Lower lobe of right lung (tissue), 2 donors: ENCODE results near the gene SLAMF7. TPM values are rescaled to one million over a fixed set of nuclear protein-coding genes. Genes with fewer than 3 reads are reported as not detected.

Experiments
- ATAC-seq, 2 donors: fragments of 200-7000 bp; cut with Tn5 transposase; one replicate each; pipeline ENCODE4 v1.9.1; 2020 to 2022; ENCODE audit warnings: mild to moderate bottlenecking in 2 of 2, moderate library complexity in 2 of 2
- DNase-seq: peaks from one replicate; pipeline ENCODE4 v3.0.0-alpha.2; 2020
- H3K27ac ChIP-seq: fragments of 200-600 bp; one replicate; pipeline ENCODE4 v1.8.0; 2022
- H3K27me3 ChIP-seq: fragments of 200-600 bp; one replicate; pipeline ENCODE4 v1.8.0; 2022; ENCODE audit warnings: low read depth
- H3K36me3 ChIP-seq: fragments of 200-600 bp; one replicate; pipeline ENCODE4 v1.8.0; 2022; ENCODE audit warnings: mild to moderate bottlenecking
- H3K4me1 ChIP-seq: fragments of 200-600 bp; one replicate; pipeline ENCODE4 v1.8.0; 2022
- H3K4me3 ChIP-seq: fragments of 200-600 bp; one replicate; pipeline ENCODE4 v1.8.0; 2022; ENCODE audit warnings: mild to moderate bottlenecking
- H3K9me3 ChIP-seq: fragments of 200-600 bp; one replicate; pipeline ENCODE4 v1.8.0; 2022
- intact Hi-C: fragments of 100-400 bp; cut with DNase I; formaldehyde crosslinking; loops from one replicate; pipeline ENCODE4 v1.11.0; 2022
- total RNA-seq: library from RNA; stranded (reverse); fragmentation: NEBNext Ultra II Directional; extraction: Animal tissue kit (Norgen Biotek cat#: 25700); gene quantifications from one replicate; pipeline ENCODE4 v1.2.1, GENCODE V29; 2021
- TF ChIP-seq, protein P1 (sequence below): fragments of 200-600 bp; IDR thresholded peaks from one replicate; pipeline ENCODE4 v1.8.0; 2022; ENCODE audit warnings: antibody characterized with exemption, mild to moderate bottlenecking
- donor health status: DM: no; HTN: yes; CAD: no; lungs with severe emphysema.

SLAMF7 gene
- total RNA-seq, 1 donor from 2014 or later: 7.9 TPM

DNA sequence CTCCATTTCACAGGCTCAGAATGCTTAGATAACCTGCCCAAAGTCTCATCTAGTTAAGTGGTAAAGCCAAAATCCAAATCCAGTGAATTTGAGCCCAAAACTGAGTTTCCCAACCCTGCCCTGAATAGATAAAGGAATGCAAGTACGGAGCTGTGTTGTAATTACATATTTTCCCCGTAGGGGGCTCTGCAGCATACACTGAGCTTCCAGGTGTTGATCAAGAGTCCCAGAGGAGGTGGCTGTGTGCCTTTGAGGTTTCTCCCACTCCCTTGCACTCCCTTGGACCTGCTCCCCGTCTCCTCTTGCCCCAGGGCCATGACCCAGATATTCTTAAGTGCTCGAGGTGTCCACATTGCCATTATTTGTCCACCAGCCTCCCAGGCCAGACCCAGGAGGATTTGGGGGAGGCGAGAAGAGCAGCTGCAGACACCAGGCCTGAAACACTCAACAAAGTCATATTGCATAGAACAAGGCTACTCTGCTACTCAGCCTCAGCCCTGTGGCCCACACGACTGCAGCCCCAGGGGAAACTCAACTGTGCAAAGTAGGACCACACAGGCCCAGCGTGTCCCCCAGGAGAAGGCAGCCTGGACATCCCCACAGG is 38.5 kb downstream of the SLAMF7 start:
- DNase-seq: no peak
- ATAC-seq: peak; percentile 65 to 66

GRCh38 chr1:160778976-160779375 is 39.9 kb downstream of the SLAMF7 start:
- DNase-seq (no peak), ATAC-seq (no peak)
- Histone ChIP-seq H3K27me3 (no peaks in the 10 kb centered on the region), H3K36me3 (no peaks in the 10 kb centered on the region), H3K4me1 (peaks cover 15% of the 10 kb centered on the region), H3K9me3 (no peaks in the 10 kb centered on the region), H3K4me3 (no peak overlapping the region), H3K27ac (no peak overlapping the region)
- TF ChIP-seq, protein P1, sequence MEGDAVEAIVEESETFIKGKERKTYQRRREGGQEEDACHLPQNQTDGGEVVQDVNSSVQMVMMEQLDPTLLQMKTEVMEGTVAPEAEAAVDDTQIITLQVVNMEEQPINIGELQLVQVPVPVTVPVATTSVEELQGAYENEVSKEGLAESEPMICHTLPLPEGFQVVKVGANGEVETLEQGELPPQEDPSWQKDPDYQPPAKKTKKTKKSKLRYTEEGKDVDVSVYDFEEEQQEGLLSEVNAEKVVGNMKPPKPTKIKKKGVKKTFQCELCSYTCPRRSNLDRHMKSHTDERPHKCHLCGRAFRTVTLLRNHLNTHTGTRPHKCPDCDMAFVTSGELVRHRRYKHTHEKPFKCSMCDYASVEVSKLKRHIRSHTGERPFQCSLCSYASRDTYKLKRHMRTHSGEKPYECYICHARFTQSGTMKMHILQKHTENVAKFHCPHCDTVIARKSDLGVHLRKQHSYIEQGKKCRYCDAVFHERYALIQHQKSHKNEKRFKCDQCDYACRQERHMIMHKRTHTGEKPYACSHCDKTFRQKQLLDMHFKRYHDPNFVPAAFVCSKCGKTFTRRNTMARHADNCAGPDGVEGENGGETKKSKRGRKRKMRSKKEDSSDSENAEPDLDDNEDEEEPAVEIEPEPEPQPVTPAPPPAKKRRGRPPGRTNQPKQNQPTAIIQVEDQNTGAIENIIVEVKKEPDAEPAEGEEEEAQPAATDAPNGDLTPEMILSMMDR: no peak
- intact Hi-C loops: no loop called here

More for the DNA sequence above, 38.5 kb downstream of the SLAMF7 start:
- H3K9me3 ChIP-seq: no peaks in the 10 kb centered on the region
- no peak overlapping the region for H3K27ac ChIP-seq
- H3K4me3 ChIP-seq: no peak overlapping the region
- H3K4me1 ChIP-seq: peaks cover 13% of the 10 kb centered on the region
- H3K27me3 ChIP-seq: no peaks in the 10 kb centered on the region
- TF ChIP-seq, protein P1: peak; percentile 58
- intact Hi-C loops: no loop called here
- no peaks in the 10 kb centered on the region for H3K36me3 ChIP-seq

GRCh38 chr1:160779626-160780397 is 40.8 kb downstream of the SLAMF7 start:
- Histone ChIP-seq H3K4me3 (no peak overlapping the region), H3K27me3 (no peaks in the 10 kb centered on the region), H3K4me1 (peaks cover 15% of the 10 kb centered on the region), H3K27ac (no peak overlapping the region), H3K36me3 (no peaks in the 10 kb centered on the region), H3K9me3 (no peaks in the 10 kb centered on the region)
- TF ChIP-seq, protein P1: peak; percentile 43
- intact Hi-C loops: no loop called here
- ATAC-seq (no peak), DNase-seq (no peak)

- Histone ChIP-seq H3K36me3 (no peaks in the 10 kb centered on the region), H3K27ac (no peak overlapping the region), H3K9me3 (no peaks in the 10 kb centered on the region), H3K4me1 (peaks cover 15% of the 10 kb centered on the region), H3K4me3 (no peak overlapping the region), H3K27me3 (no peaks in the 10 kb centered on the region)
- DNase-seq (no peak), ATAC-seq (no peak)
- TF ChIP-seq, protein P1: no peak
- intact Hi-C loops: no loop called here
Measured at GRCh38 chr1:160780398-160780755, 41.3 kb downstream of the SLAMF7 start.

GRCh38 chr1:160781186-160781766 is 42.2 kb downstream of the SLAMF7 start:
- DNase-seq: peak; percentile 54
- no peaks in the 10 kb centered on the region for H3K9me3 ChIP-seq
- H3K27ac ChIP-seq: peak overlapping the region; percentile 70
- no peaks in the 10 kb centered on the region for H3K36me3 ChIP-seq
- TF ChIP-seq, protein P1: no peak
- ATAC-seq: peak; percentile 90 to 94
- peaks cover 15% of the 10 kb centered on the region for H3K4me1 ChIP-seq
- intact Hi-C loops: no loop called here
- H3K27me3 ChIP-seq: no peaks in the 10 kb centered on the region
- H3K4me3 ChIP-seq: no peak overlapping the region
